HEK293 (cell line): ENCODE results near the gene DDIT3.
A peak's percentile ranks its signal among the peaks of the same experiment; 100 is the strongest.

Source experiments
- CTCF ChIA-PET: fragments of 350-600 bp; formaldehyde crosslinking; extraction: SDS; loops from one replicate; lab custom pipeline; 2021; ENCODE audit warnings: antibody characterized with exemption; lab: Yijun Ruan, JAX
- POLR2A ChIA-PET: fragments of 300-600 bp; formaldehyde crosslinking; extraction: SDS; loops from one replicate; lab custom pipeline; 2020; ENCODE audit warnings: antibody characterized with exemption, inconsistent platforms; lab: Yijun Ruan, JAX
- H3K27ac ChIP-seq: fragments of 200-500 bp; sonication (Bioruptor generic); 2 replicates; pipeline ENCODE4 v1.5.1; 2014; ENCODE audit warnings: low read depth, low read length, control low read depth, inconsistent platforms; ENCODE audit errors: extremely low read depth
- H3K36me3 ChIP-seq, 2 experiments: fragments of 200-500 bp in 1 of 2; sonication (Bioruptor generic) in 1 of 2; 1 replicate in 1 of 2; 2 replicates in 1 of 2; pipeline ENCODE4 v1.5.1; 2014 to 2017; ENCODE audit warnings: inconsistent platforms in 2 of 2, low read length in 2 of 2; ENCODE audit not compliant: control insufficient read depth in 2 of 2, insufficient read depth in 1 of 2
- H3K4me1 ChIP-seq: fragments of 200-500 bp; sonication (Bioruptor generic); 2 replicates; pipeline ENCODE4 v1.5.1; 2014; ENCODE audit warnings: mild to moderate bottlenecking, low read length, inconsistent platforms; ENCODE audit not compliant: control insufficient read depth, insufficient read depth
- H3K4me3 ChIP-seq: 2 replicates; pipeline ENCODE4 v1.5.1; 2011; ENCODE audit warnings: low read depth, mild to moderate bottlenecking, control low read depth, low read length, moderate library complexity
- H3K9me3 ChIP-seq: fragments of 200-500 bp; sonication (Bioruptor generic); 2 replicates; pipeline ENCODE4 v1.5.1; 2014; ENCODE audit warnings: low read depth, low read length, inconsistent platforms; ENCODE audit not compliant: control insufficient read depth, insufficient read depth
- BCL11B ChIP-seq: fragments of 450-650 bp; formaldehyde crosslinking; IDR thresholded peaks from 2 replicates; pipeline ENCODE4 v1.5.1; 2016; ENCODE audit warnings: low read depth, missing biosample characterization, missing genetic modification characterization
- GLI2 ChIP-seq: fragments of 450-650 bp; formaldehyde crosslinking; IDR thresholded peaks from 2 replicates; pipeline ENCODE4; 2017; ENCODE audit warnings: missing biosample characterization, missing genetic modification characterization, low read depth, borderline replicate concordance
- GLIS1 ChIP-seq: fragments of 450-650 bp; formaldehyde crosslinking; IDR thresholded peaks from 2 replicates; pipeline ENCODE4 v1.5.1; 2016; ENCODE audit warnings: missing biosample characterization, missing genetic modification characterization
- MZF1 ChIP-seq: fragments of 450-650 bp; formaldehyde crosslinking; IDR thresholded peaks from 2 replicates; pipeline ENCODE4 v1.5.1; 2017; ENCODE audit warnings: missing biosample characterization, missing genetic modification characterization, borderline replicate concordance
- SCRT1 ChIP-seq: fragments of 450-650 bp; formaldehyde crosslinking; IDR thresholded peaks from 2 replicates; pipeline ENCODE4 v1.5.1; 2016; ENCODE audit warnings: missing biosample characterization, missing genetic modification characterization, borderline replicate concordance
- ZBTB48 ChIP-seq: fragments of 450-650 bp; formaldehyde crosslinking; IDR thresholded peaks from 2 replicates; pipeline ENCODE4 v1.5.1; 2016; ENCODE audit warnings: missing biosample characterization, missing genetic modification characterization
- ZFHX2 ChIP-seq: fragments of 450-650 bp; formaldehyde crosslinking; conservative IDR thresholded peaks from 2 replicates; pipeline ENCODE4 v1.5.1; 2016; ENCODE audit warnings: missing biosample characterization, missing genetic modification characterization
- ZNF114 ChIP-seq: fragments of 450-650 bp; formaldehyde crosslinking; IDR thresholded peaks from 2 replicates; pipeline ENCODE4 v1.5.0; 2017; ENCODE audit warnings: missing biosample characterization, missing genetic modification characterization
- ZNF146 ChIP-seq: fragments of 450-650 bp; formaldehyde crosslinking; IDR thresholded peaks from 2 replicates; pipeline ENCODE4 v1.5.1; 2016; ENCODE audit warnings: missing biosample characterization, missing genetic modification characterization
- ZNF23 ChIP-seq: fragments of 450-650 bp; formaldehyde crosslinking; IDR thresholded peaks from 2 replicates; pipeline ENCODE4 v1.5.1; 2016; ENCODE audit warnings: missing biosample characterization, missing genetic modification characterization, borderline replicate concordance
- ZNF266 ChIP-seq: fragments of 450-650 bp; formaldehyde crosslinking; IDR thresholded peaks from 2 replicates; pipeline ENCODE4 v1.5.1; 2016; ENCODE audit warnings: missing biosample characterization, missing genetic modification characterization, low read depth
- ZNF664 ChIP-seq: fragments of 450-650 bp; formaldehyde crosslinking; IDR thresholded peaks from 2 replicates; pipeline ENCODE4 v1.5.1; 2016; ENCODE audit warnings: missing biosample characterization, missing genetic modification characterization
- ZNF768 ChIP-seq: fragments of 450-650 bp; formaldehyde crosslinking; IDR thresholded peaks from 2 replicates; pipeline ENCODE4 v1.5.1; 2018; ENCODE audit warnings: missing biosample characterization, mild to moderate bottlenecking, missing genetic modification characterization
- ZNF777 ChIP-seq: fragments of 450-650 bp; formaldehyde crosslinking; IDR thresholded peaks from 2 replicates; pipeline ENCODE4 v1.5.1; 2017; ENCODE audit warnings: missing biosample characterization, missing genetic modification characterization, borderline replicate concordance
- ZSCAN30 ChIP-seq: fragments of 450-650 bp; IDR thresholded peaks from 2 replicates; pipeline ENCODE4 v1.5.1; 2018; ENCODE audit warnings: missing biosample characterization, mild to moderate bottlenecking, missing genetic modification characterization, moderate library complexity
- ZXDB ChIP-seq: fragments of 450-650 bp; formaldehyde crosslinking; IDR thresholded peaks from 2 replicates; pipeline ENCODE4 v1.5.1; 2016; ENCODE audit warnings: missing biosample characterization, missing genetic modification characterization
- TF ChIP-seq, protein P1 (sequence below): fragments of 450-650 bp; formaldehyde crosslinking; optimal IDR thresholded peaks from 2 replicates; pipeline ENCODE3; 2016; ENCODE audit warnings: missing biosample characterization, mild to moderate bottlenecking, missing genetic modification characterization
- TF ChIP-seq, protein P2 (sequence below): fragments of 450-650 bp; formaldehyde crosslinking; IDR thresholded peaks from 2 replicates; pipeline ENCODE4 v1.5.1; 2016; ENCODE audit warnings: missing biosample characterization, missing genetic modification characterization
- TF ChIP-seq, protein P3 (sequence below): fragments of 450-650 bp; formaldehyde crosslinking; IDR thresholded peaks from 2 replicates; pipeline ENCODE4 v1.5.1; 2017; ENCODE audit warnings: missing biosample characterization, missing genetic modification characterization
- TF ChIP-seq, protein P4 (sequence below): sonication (generic); formaldehyde crosslinking; IDR thresholded peaks from 2 replicates; pipeline ENCODE4 v1.8.1; 2022; ENCODE audit warnings: mild to moderate bottlenecking, moderate library complexity, missing genetic modification reagents
- TF ChIP-seq, protein P5 (sequence below): fragments of 450-650 bp; formaldehyde crosslinking; IDR thresholded peaks from 2 replicates; pipeline ENCODE4 v1.5.1; 2016; ENCODE audit warnings: missing biosample characterization, missing genetic modification characterization
- TF ChIP-seq, protein P6 (sequence below): fragments of 450-650 bp; formaldehyde crosslinking; IDR thresholded peaks from 2 replicates; pipeline ENCODE4 v1.5.1; 2016; ENCODE audit warnings: missing biosample characterization, missing genetic modification characterization

The DDIT3 gene

DNA sequence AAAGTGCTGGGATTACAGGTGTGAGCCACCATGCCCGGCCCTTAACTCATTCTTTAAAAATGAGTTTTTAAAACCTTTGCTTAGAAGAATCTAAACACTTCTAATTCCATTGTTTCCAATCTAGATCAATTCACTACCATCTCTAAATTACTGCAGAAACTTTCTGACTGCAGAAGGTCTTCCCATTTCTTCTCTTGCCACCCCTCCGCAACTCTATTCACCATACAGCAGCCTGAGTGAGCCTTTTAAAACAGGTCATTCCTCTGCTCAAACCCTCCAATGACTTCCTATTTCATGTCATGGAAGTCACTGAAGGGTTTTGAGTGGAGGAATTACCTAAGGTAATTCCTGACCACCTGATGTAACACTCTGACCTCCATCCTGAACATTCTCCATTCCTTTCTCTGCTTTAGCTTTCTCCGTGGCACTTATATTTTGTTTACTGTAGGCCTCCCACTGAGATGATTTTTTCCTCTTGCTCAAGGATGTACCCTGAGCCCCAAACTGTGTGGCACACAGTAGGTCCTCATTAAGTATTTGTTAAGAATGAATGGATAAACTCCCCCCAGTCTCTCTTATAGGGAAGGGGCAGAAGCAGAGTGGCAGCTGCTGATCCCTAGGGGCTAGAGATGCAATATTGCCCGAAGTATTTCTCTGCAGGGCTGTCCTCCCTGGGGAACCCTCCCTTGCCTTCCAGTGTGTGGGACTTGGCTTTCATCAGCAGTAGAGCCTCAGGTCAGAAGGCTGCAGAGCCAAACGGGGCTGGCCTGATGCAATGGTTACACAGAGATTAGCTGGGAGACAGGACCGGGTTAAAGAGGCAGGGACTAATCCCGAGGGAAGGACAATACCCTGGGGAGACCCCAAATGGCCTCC lies 1.2 kb downstream of the DDIT3 start (continued):
- TF ChIP-seq SCRT1 (tag by site-specific recombination) = no peak
- no peak for TF ChIP-seq ZNF146 (tag by site-specific recombination)
- TF ChIP-seq ZNF768 (tag by site-specific recombination) = no peak
- TF ChIP-seq, protein P1, sequence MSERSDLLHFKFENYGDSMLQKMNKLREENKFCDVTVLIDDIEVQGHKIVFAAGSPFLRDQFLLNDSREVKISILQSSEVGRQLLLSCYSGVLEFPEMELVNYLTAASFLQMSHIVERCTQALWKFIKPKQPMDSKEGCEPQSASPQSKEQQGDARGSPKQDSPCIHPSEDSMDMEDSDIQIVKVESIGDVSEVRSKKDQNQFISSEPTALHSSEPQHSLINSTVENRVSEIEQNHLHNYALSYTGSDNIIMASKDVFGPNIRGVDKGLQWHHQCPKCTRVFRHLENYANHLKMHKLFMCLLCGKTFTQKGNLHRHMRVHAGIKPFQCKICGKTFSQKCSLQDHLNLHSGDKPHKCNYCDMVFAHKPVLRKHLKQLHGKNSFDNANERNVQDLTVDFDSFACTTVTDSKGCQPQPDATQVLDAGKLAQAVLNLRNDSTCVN = no peak
- TF ChIP-seq, protein P2, sequence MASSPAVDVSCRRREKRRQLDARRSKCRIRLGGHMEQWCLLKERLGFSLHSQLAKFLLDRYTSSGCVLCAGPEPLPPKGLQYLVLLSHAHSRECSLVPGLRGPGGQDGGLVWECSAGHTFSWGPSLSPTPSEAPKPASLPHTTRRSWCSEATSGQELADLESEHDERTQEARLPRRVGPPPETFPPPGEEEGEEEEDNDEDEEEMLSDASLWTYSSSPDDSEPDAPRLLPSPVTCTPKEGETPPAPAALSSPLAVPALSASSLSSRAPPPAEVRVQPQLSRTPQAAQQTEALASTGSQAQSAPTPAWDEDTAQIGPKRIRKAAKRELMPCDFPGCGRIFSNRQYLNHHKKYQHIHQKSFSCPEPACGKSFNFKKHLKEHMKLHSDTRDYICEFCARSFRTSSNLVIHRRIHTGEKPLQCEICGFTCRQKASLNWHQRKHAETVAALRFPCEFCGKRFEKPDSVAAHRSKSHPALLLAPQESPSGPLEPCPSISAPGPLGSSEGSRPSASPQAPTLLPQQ = no peak
- TF ChIP-seq ZNF266 (tag by site-specific recombination) = 0 out of 2 replicates have a peak, but pooled peaks have one; percentile 29
- peak; percentile 14; the same call in 1 of the 2 replicates for TF ChIP-seq ZSCAN30 (tag by site-specific recombination)
- TF ChIP-seq, protein P3, sequence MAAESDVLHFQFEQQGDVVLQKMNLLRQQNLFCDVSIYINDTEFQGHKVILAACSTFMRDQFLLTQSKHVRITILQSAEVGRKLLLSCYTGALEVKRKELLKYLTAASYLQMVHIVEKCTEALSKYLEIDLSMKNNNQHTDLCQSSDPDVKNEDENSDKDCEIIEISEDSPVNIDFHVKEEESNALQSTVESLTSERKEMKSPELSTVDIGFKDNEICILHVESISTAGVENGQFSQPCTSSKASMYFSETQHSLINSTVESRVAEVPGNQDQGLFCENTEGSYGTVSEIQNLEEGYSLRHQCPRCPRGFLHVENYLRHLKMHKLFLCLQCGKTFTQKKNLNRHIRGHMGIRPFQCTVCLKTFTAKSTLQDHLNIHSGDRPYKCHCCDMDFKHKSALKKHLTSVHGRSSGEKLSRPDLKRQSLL = no peak
- TF ChIP-seq ZNF23 (tag by site-specific recombination) = no peak
- peak; percentile 74 for TF ChIP-seq GLIS1 (tag by site-specific recombination)
- 0 out of 2 replicates have a peak, but pooled peaks have one; percentile 14 for TF ChIP-seq MZF1
- TF ChIP-seq, protein P4, sequence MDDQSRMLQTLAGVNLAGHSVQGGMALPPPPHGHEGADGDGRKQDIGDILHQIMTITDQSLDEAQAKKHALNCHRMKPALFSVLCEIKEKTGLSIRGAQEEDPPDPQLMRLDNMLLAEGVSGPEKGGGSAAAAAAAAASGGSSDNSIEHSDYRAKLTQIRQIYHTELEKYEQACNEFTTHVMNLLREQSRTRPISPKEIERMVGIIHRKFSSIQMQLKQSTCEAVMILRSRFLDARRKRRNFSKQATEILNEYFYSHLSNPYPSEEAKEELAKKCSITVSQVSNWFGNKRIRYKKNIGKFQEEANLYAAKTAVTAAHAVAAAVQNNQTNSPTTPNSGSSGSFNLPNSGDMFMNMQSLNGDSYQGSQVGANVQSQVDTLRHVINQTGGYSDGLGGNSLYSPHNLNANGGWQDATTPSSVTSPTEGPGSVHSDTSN (CRISPR knock-in tag) = no peak
- TF ChIP-seq ZNF777 (tag by site-specific recombination) = no peak
- no peak for TF ChIP-seq BCL11B (tag by site-specific recombination)
- TF ChIP-seq ZNF664 = no peak
- TF ChIP-seq ZNF114 (tag by site-specific recombination) = no peak
- peak; percentile 4; the same call in 1 of the 2 replicates for TF ChIP-seq ZXDB
- no peak for TF ChIP-seq GLI2 (tag by site-specific recombination)
- TF ChIP-seq ZBTB48 (tag by site-specific recombination) = no peak

DNA sequence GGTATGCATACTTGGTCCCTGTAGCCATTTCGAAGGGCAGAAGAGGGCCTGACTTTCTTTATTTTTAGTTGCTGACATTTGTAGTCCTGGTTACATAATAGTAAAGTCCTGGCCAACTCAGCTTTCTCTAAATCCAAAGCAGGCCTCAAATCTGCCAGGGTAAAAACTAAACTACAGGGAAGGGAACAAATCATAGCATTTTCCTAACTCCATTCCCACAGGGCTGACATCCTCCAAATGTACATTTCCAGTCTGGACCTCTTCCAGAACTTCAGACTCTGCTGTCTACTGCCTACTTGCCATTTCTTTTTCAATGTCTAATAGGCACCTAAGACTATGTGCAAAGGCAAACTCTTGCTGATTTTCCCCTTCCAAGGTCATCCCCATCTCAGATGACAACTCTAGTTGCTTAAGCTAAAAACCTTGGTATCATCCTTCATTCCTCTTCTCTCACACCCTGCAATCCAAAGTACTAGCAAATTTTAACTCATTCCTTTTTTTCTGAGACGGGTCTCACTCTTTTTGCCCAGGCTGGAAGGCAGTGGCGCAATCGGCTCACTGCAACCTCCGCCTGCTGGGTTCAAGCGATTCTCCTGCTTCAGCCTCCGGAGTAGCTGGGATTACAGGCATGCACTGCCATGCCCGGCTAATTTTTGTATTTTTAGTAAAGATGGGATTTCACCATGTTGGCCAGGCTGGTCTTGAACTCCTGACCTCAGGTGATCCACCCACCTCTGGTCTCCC lies 2.0 kb downstream of the DDIT3 start:
- H3K36me3 ChIP-seq = peaks cover 29 to 58% of the 10 kb centered on the region in 2 experiments
- H3K27ac ChIP-seq = no peak overlapping the region
- ChIA-PET CTCF (interaction anchor here (0.6 to 1.6 kb wide), 3 partner anchors 19 to 66 kb away, joined by 3 to 5 read pairs (median 4); partner anchors contain the start of gene GLI1), POLR2A (interaction anchor here (1.4 kb wide), 1 partner anchor 8 kb away, joined by 4 read pairs; no protein-coding TSS in a partner anchor)
- no peaks in the 10 kb centered on the region for H3K9me3 ChIP-seq
- H3K4me1 ChIP-seq = peaks cover 13% of the 10 kb centered on the region
- no peak overlapping the region for H3K4me3 ChIP-seq
- TF ChIP-seq, protein P5, sequence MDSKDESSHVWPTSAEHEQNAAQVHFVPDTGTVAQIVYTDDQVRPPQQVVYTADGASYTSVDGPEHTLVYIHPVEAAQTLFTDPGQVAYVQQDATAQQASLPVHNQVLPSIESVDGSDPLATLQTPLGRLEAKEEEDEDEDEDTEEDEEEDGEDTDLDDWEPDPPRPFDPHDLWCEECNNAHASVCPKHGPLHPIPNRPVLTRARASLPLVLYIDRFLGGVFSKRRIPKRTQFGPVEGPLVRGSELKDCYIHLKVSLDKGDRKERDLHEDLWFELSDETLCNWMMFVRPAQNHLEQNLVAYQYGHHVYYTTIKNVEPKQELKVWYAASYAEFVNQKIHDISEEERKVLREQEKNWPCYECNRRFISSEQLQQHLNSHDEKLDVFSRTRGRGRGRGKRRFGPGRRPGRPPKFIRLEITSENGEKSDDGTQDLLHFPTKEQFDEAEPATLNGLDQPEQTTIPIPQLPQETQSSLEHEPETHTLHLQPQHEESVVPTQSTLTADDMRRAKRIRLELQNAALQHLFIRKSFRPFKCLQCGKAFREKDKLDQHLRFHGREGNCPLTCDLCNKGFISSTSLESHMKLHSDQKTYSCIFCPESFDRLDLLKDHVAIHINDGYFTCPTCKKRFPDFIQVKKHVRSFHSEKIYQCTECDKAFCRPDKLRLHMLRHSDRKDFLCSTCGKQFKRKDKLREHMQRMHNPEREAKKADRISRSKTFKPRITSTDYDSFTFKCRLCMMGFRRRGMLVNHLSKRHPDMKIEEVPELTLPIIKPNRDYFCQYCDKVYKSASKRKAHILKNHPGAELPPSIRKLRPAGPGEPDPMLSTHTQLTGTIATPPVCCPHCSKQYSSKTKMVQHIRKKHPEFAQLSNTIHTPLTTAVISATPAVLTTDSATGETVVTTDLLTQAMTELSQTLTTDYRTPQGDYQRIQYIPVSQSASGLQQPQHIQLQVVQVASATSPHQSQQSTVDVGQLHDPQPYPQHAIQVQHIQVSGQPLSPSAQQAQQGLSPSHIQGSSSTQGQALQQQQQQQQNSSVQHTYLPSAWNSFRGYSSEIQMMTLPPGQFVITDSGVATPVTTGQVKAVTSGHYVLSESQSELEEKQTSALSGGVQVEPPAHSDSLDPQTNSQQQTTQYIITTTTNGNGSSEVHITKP (tag by site-specific recombination) = 0 out of 2 replicates have a peak, but pooled peaks have one; percentile 9
- TF ChIP-seq, protein P6, sequence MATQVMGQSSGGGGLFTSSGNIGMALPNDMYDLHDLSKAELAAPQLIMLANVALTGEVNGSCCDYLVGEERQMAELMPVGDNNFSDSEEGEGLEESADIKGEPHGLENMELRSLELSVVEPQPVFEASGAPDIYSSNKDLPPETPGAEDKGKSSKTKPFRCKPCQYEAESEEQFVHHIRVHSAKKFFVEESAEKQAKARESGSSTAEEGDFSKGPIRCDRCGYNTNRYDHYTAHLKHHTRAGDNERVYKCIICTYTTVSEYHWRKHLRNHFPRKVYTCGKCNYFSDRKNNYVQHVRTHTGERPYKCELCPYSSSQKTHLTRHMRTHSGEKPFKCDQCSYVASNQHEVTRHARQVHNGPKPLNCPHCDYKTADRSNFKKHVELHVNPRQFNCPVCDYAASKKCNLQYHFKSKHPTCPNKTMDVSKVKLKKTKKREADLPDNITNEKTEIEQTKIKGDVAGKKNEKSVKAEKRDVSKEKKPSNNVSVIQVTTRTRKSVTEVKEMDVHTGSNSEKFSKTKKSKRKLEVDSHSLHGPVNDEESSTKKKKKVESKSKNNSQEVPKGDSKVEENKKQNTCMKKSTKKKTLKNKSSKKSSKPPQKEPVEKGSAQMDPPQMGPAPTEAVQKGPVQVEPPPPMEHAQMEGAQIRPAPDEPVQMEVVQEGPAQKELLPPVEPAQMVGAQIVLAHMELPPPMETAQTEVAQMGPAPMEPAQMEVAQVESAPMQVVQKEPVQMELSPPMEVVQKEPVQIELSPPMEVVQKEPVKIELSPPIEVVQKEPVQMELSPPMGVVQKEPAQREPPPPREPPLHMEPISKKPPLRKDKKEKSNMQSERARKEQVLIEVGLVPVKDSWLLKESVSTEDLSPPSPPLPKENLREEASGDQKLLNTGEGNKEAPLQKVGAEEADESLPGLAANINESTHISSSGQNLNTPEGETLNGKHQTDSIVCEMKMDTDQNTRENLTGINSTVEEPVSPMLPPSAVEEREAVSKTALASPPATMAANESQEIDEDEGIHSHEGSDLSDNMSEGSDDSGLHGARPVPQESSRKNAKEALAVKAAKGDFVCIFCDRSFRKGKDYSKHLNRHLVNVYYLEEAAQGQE (tag by site-specific recombination) = no peak
- TF ChIP-seq ZFHX2 (tag by site-specific recombination) = 0 out of 2 replicates have a peak, but pooled peaks have one; percentile 7
